ENCODE data around the gene PGBD4.

Gene PGBD4

DNA sequence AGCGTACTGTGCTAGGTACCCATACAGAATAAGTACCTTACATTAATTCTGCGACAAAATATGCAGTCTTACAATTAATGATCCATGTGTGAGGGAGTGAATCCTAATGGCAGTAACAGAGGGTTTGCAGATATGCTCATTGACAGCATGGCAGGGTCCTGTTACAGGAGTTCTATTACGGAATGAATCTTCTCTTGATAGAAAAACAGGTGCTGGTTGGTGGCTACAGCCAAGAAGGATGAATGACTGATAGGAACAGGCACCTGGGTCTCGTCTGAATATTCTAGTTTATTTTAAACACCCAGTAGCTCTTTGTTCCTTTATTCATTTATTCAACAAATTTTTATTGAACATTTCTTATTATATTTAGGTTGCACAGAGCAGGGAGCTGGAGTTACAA lies 22.8 kb downstream of the PGBD4 start:
- Histone ChIP-seq H4K20me1 (ENCODE audit: insufficient read depth, low read length) (no peaks in the 10 kb centered on the region), H3F3A (ENCODE audit: insufficient read depth, low read length) (no peaks in the 10 kb centered on the region), H3K9ac (ENCODE audit: low read length) (no peak overlapping the region), H3K79me2 (ENCODE audit: insufficient read depth, low read length) (no peaks in the 10 kb centered on the region), H2AFZ (ENCODE audit: low read length) (no peak overlapping the region), H3K27me3 (ENCODE audit: insufficient read depth, low read length) (no peaks in the 10 kb centered on the region), H3K27ac (ENCODE audit: low read depth, low read length, poor library complexity, severe bottlenecking) (no peak overlapping the region), H3K4me1 (ENCODE audit: insufficient read depth, low read length, severe bottlenecking) (no peaks in the 10 kb centered on the region), H3K9me2 (ENCODE audit: low read depth, low read length) (no peaks in the 10 kb centered on the region), H3K4me2 (ENCODE audit: low read length) (no peak overlapping the region), H3K9me3 (ENCODE audit: low read length) (no peaks in the 10 kb centered on the region), H3K36me3 (ENCODE audit: insufficient read depth, low read length) (no peaks in the 10 kb centered on the region), H3K4me3 (ENCODE audit: low read depth, low read length, poor library complexity, severe bottlenecking) (no peak overlapping the region)
- TF ChIP-seq, protein P1, sequence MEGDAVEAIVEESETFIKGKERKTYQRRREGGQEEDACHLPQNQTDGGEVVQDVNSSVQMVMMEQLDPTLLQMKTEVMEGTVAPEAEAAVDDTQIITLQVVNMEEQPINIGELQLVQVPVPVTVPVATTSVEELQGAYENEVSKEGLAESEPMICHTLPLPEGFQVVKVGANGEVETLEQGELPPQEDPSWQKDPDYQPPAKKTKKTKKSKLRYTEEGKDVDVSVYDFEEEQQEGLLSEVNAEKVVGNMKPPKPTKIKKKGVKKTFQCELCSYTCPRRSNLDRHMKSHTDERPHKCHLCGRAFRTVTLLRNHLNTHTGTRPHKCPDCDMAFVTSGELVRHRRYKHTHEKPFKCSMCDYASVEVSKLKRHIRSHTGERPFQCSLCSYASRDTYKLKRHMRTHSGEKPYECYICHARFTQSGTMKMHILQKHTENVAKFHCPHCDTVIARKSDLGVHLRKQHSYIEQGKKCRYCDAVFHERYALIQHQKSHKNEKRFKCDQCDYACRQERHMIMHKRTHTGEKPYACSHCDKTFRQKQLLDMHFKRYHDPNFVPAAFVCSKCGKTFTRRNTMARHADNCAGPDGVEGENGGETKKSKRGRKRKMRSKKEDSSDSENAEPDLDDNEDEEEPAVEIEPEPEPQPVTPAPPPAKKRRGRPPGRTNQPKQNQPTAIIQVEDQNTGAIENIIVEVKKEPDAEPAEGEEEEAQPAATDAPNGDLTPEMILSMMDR (IDR thresholded peaks at IDR 0.05; ENCODE audit: low read length), result no peak
- no peak for TF ChIP-seq EZH2 (IDR thresholded peaks at IDR 0.05; ENCODE audit: borderline replicate concordance, low read length)

DNA sequence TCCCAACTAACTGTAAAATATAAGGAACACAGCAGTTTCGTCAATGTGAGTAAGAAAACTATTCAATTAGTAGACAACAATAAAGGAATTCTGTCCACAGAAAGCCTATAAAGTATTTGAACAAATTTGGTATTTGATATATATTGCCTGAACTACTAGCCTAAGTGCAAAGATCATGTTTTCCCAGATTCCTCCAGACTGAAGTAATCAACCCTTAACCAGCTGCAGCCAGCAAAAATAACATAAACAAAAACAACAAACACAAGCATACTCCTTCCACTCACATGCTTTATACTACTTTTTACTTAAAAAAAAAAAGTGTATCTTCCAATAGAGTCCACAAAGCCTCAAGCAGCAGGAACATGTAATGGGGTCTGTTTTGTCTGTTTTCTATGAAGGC lies 24.1 kb downstream of the PGBD4 start:
- Histone ChIP-seq H3K36me3 (ENCODE audit: insufficient read depth, low read length) (no peaks in the 10 kb centered on the region), H3K27ac (ENCODE audit: low read depth, low read length, poor library complexity, severe bottlenecking) (no peak overlapping the region), H3K27me3 (ENCODE audit: insufficient read depth, low read length) (no peaks in the 10 kb centered on the region), H3K4me3 (ENCODE audit: low read depth, low read length, poor library complexity, severe bottlenecking) (no peak overlapping the region), H3F3A (ENCODE audit: insufficient read depth, low read length) (no peaks in the 10 kb centered on the region), H3K9me3 (ENCODE audit: low read length) (no peaks in the 10 kb centered on the region), H3K4me2 (ENCODE audit: low read length) (no peak overlapping the region), H3K79me2 (ENCODE audit: insufficient read depth, low read length) (no peaks in the 10 kb centered on the region), H2AFZ (ENCODE audit: low read length) (no peak overlapping the region), H3K4me1 (ENCODE audit: insufficient read depth, low read length, severe bottlenecking) (no peaks in the 10 kb centered on the region), H3K9ac (ENCODE audit: low read length) (no peak overlapping the region), H4K20me1 (ENCODE audit: insufficient read depth, low read length) (no peaks in the 10 kb centered on the region), H3K9me2 (ENCODE audit: low read depth, low read length) (no peaks in the 10 kb centered on the region)
- TF ChIP-seq, protein P1 (IDR thresholded peaks at IDR 0.05; ENCODE audit: low read length), result no peak
- no peak for TF ChIP-seq EZH2 (IDR thresholded peaks at IDR 0.05; ENCODE audit: borderline replicate concordance, low read length)

GRCh38 chr15:34126522-34126921 lies 24.6 kb downstream of the PGBD4 start:
- Histone ChIP-seq H3K27ac (ENCODE audit: low read depth, low read length, poor library complexity, severe bottlenecking) (no peak overlapping the region), H3K9me2 (ENCODE audit: low read depth, low read length) (no peaks in the 10 kb centered on the region), H3F3A (ENCODE audit: insufficient read depth, low read length) (no peaks in the 10 kb centered on the region), H3K9ac (ENCODE audit: low read length) (no peak overlapping the region), H2AFZ (ENCODE audit: low read length) (no peak overlapping the region), H3K4me2 (ENCODE audit: low read length) (no peak overlapping the region), H3K9me3 (ENCODE audit: low read length) (no peaks in the 10 kb centered on the region), H3K79me2 (ENCODE audit: insufficient read depth, low read length) (no peaks in the 10 kb centered on the region), H3K4me3 (ENCODE audit: low read depth, low read length, poor library complexity, severe bottlenecking) (no peak overlapping the region), H3K4me1 (ENCODE audit: insufficient read depth, low read length, severe bottlenecking) (no peaks in the 10 kb centered on the region), H4K20me1 (ENCODE audit: insufficient read depth, low read length) (no peaks in the 10 kb centered on the region), H3K36me3 (ENCODE audit: insufficient read depth, low read length) (no peaks in the 10 kb centered on the region), H3K27me3 (ENCODE audit: insufficient read depth, low read length) (no peaks in the 10 kb centered on the region)
- no peak for TF ChIP-seq EZH2 (IDR thresholded peaks at IDR 0.05; ENCODE audit: borderline replicate concordance, low read length)
- TF ChIP-seq, protein P1 (IDR thresholded peaks at IDR 0.05; ENCODE audit: low read length), result no peak
